A204.1 (cell line): Measurements from ENCODE around the gene HSD17B3.
A peak's percentile ranks its signal among the peaks of the same experiment; 100 is the strongest.

Source experiments
- FAIRE-seq: peaks from 2 replicates; lab custom pipeline; 2012; peaks lifted over from hg19 to GRCh38; lab: Jason Lieb, UNC

HSD17B3 gene

DNA sequence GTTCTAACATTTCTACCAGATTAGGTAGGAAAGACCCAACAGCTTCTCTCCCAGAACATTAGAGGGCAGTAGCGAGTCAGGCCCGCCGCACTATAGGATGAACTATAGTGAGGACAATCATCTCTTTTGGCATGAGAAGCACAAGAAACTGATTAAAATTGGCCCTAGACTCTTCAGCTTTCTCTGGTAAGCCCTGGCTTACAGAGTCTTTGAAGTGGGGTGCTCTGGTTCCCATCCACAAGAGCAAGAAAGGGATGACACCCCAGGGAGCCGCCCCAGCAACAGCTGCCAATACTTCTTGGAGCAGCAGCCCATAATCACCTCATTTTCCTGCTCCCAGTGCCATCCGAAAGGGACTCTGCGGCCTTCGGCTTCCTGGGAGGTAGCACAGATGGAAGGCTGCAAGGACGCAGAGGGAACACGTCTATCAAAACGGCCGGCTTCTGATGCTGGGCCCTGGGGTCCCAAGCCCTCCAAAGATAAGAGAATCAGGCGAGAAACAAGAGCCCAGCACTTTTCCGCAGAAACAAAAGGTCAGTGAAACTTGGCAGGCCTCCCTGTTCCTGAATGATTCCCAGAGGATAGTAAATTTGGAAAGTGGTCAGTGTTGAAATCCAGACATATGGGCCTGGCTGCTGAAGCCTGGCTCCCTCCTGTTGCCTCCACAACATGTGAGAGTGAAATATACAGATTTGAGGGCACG is 69.3 kb downstream of the HSD17B3 start:
- FAIRE-seq: peak; percentile 59

- FAIRE-seq: no peak
Measured at GRCh38 chr9:96232164-96232538, 69.8 kb downstream of the HSD17B3 start.

GRCh38 chr9:96230002-96230401 is 72.0 kb downstream of the HSD17B3 start:
- FAIRE-seq: no peak

DNA sequence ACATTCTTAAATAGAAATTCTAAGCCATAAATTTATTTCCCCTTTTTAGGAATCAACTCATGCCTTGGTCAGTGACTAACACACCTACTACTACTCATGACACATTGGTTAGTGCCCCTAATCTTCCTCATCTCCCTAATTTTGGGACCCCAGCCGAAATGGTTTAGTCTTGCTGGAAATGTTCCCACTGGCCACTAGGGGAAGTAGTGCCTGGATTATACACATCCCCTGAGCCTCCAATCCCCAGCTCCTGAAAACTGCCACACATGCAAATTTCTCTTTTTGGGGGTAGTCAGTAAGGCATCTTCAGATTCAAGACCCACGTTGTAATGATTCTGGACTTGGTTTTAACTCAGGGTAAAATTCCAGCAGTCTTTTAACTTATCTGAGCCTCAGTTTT is 79.8 kb downstream of the HSD17B3 start:
- no peak for FAIRE-seq

- no peak for FAIRE-seq
Measured at GRCh38 chr9:96219900-96220257, 82.1 kb downstream of the HSD17B3 start.

DNA sequence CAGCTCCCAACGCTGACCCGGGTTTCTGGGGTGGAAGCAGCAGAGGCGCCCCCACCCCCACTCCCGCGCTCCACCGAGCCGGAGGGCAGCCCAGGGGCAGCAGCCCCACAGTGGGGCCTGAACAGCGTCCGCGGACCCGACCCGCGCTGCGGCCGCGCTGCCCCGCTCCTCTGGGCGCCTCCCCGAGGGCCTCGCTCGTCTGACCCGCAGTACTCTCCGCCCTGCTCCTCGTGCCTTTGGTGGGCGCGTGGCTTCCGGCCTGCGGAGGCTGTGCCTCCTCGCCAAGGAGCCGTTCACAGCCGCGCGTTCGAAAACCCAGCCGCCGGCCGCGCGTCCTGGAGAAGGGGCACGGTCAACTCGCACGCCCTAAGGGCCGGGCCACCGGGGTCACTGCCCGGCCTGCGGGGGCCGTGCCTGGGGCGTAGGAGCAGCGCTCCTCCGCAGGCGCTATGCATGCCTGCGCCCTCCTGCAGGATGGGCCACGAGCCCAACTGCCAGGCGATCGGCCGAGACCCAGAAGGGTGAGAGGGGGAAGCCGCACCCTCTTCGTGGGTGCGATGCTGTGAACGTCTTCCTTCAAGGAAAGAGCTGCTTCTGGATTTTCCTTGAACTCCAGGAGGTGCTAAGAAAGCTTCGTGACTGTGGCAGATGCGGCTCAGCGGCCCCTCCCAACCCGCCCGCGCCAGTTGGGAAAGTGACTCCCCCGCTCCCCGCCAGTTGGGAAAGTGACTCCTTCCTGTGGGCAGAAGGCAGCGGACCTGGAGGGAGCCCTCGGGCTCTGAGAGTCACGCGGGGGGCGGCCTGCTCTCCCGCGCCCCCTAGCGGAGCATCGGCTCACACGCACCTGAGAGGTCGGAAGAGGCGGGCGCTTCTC is 82.7 kb downstream of the HSD17B3 start:
- no peak for FAIRE-seq

DNA sequence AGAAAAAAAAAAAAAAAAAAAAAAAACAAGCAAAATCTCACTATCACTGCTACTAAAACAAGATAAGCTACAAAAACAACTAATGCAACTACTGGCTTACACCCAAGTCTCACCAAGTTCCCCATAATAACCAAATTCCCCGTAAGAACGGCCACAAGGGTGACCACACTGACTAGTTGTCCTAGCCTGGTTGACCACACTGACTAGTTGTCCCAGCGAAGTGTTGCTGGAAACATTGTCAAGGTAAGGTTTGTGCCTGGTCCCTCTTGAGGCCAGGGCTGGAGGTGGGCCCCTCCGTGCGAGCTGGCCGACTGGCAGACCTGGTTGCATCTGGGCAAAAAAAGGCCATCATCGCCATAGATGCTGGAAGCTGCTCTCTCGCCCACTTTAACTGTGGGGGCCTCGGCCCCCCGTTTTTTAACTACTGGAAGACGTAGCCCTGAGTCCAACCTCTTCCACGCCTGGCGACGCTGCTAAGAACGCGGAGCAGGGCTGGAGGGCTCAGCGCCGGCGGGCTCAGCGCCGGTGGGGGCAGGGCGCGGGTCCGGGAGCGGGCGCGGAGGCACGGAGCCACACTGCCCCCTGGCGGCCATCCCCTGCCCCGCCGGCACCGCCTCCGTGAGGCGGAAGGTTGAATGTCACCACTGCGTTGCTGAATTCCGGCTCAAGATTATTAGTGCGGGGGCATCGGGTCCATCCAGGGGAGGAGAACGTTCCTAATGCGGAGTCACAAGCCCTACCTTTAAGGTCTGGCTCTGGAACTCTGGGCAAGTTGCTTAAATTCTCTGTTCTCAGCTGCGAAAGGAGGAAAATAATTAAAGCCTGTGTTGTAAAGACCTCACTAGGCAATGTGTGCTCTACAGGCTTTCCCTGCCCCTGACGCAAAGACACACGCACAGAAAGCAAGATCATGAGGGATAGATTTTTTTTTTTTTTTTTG is 84.0 kb downstream of the HSD17B3 start:
- no peak for FAIRE-seq

DNA sequence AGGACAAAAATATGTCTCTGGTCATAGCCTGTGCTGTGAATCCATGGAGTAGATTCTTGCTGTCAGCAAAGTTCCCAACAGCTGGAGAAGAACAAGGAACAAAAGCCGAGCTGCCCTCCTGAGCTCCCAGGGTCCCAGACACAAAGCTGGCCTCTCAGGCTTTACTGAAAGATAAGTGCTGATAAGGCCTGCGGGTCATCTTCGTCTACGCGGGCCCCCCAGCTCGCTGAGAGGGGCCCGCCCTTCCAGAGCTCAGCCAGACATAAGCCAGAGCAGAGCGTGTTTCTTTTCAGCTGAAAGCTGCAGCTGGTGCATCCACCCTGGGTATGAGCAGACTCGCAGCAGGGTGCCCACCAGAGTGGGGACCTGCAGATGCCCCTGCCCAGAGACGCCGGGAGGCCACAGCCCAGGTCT is 84.7 kb downstream of the HSD17B3 start:
- no peak for FAIRE-seq

DNA sequence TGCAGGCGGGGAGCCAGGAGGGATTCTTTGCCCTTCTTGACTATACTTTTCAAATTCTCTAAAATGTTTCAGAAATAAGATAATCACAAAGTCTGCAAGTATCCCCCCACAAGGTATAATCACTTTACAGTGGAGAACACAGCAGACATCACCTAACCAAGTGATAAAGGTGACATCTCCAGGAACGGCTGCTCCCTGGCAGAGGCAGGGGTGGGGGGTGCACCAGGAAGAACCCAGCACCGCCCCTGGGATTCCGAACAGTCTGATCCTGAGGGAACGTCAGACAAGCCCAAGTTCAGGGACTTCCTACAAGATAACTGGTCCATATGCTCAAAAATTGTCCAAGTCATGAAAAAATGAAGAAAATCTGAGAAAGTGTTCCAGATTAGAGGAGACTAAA is 85.4 kb downstream of the HSD17B3 start:
- FAIRE-seq: no peak

DNA sequence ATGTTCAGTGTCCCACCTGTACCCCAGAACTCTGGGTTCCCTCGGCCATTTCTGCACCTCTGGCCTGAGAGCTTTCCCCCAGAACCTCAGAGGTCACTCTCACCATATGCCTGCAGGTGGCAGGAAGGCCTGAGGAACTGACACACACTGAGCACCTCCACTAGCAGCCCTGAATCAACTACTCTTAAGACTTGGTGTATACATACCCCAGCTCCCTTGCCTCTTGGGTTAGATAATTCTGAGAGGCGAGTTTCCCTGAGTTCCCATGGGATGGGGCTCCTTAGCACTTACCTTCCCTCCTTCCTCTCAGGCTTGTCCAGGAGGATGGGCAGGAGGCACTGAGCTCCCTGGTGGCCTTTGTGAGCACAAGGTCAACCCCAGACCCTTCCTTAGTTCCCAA is 86.1 kb downstream of the HSD17B3 start:
- no peak for FAIRE-seq

- no peak for FAIRE-seq
Measured at GRCh38 chr9:96214635-96215034, 87.3 kb downstream of the HSD17B3 start.

GRCh38 chr9:96209407-96210271 is 92.3 kb downstream of the HSD17B3 start:
- FAIRE-seq: no peak

DNA sequence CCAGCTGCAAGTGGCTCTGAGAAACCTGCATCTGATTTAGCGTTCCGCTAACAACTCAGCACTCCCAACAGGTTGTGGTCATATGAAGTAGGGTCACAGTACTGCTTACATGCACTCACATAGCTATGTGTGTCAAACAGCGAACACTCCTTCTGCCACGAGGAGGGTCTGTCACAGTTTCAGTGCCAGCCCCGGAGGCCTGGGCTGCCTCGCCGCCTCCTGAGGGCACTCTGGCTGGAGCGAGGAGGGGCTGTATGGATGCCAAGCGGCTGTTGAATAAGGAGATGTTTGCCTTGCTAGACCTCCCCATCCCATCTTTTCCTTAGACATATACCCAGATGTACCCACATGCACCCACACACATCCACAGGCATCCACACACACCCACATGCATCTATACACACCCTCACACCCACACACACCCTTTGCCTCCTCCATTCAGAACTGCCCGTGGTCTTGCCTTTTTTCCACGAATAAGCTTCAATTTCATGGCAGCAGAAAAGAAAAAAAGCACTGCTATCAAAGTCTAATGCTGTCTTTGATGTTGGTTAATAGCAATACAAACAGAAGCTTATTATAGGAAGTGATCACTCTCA is 95.7 kb downstream of the HSD17B3 start:
- no peak for FAIRE-seq

- no peak for FAIRE-seq
Measured at GRCh38 chr9:96204853-96205252, 97.1 kb downstream of the HSD17B3 start.

GRCh38 chr9:96203867-96204501 is 98.0 kb downstream of the HSD17B3 start:
- no peak for FAIRE-seq

DNA sequence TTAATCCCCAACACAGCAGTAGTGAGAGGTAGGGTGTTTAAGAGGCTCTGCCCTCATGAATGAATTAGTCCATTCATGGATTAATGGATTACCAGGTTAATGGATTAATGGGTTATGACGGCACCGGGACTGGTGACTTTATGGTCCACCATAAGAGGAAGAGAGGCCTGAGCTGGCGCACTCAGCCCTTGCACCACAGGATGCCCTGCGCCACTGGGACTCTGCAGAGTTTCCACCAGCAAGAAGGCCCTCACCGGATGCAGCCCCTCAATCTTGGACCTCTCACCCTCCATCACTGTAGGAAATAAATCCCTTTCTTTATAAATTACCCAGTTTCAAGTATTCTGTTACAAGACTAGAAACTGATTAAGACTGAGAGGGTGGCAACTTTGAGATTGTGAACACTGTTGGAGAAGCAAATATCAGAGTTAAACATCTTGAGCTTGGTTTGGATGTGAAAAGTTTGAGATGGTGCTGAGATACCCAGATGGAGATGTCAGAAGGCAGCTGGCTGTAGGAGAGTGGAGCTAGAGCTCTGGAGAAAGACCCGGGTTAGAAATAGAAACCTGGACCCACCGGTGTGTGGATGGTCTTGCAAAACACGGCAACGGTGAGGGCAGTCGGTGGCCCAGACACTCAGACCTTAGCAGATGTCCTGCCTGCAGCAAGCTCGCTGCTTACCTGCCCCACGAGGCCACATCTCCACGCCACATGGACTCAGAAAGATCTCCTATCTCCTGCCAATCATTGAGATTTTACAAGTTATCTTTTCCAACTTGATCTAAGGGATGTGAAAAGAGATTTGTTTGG is 98.8 kb downstream of the HSD17B3 start:
- no peak for FAIRE-seq

GRCh38 chr9:96201140-96201539 is 100.8 kb downstream of the HSD17B3 start:
- no peak for FAIRE-seq

DNA sequence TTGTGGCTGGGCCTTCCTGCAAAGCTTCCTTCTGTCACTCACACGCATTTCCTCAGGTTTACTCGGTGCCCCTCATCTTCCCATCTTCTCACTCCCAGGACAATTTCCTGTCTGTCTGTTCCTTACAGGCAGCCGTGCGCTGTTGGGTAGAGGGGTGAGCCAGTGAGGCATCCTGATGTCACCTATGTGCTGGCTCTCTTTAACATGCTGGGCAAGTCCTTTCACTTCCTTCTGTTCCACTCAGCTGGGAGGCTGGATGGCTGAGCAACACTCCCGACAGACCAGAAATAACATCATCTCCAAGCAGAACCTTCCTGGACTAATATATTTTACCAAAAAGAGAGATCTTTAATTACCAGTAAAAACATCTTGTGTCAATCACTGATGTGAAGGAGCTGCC is 103.0 kb downstream of the HSD17B3 start:
- no peak for FAIRE-seq

DNA sequence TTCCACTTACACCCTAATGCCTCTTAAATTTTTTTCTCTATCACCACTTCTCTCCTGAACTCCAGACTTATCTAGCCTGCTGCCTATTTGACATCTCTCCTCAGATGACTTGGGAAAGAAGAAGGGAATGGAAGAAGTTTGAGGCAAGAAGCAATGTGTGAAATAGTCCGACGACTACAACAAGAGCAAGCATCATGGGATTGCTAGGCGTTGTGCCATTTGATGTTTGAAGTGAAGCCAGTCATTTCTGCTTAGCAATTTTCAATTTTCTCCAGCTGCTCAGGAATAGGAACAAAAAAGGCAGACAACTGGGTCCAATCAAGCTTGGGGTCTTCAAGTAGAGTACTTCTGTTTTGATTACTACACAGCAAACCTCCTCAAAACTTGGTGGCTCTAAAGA is 106.4 kb downstream of the HSD17B3 start:
- no peak for FAIRE-seq

DNA sequence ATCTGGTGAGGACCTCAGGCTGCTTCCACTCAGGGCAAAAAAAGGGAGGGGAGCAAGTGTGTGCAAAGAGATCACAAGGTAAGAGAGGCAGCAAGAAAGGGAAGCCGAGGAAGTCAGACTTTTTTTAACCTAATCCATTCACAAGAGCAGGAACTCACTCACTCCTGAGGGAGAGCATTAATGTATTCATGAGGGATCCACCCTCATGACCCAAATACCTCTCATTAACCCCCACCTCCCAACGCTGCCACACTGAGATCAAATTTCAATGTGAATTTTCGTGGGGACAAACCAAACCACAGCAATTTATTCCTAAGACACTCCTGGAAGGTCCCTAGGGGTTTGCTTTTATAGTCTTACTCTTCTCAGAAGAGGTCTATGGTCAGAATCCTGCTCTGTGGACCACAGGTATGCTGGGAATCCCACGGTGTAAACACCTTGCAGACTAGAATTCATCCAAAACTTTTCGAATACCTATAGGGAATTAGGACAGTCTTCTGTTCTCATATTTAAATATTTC is 108.7 kb downstream of the HSD17B3 start:
- no peak for FAIRE-seq
